T47D (cell line): ENCODE results near the gene DDX39B.
"Not testable (repeated sequence)": the region's sequence is repeated elsewhere in the genome, so short reads cannot be mapped to it uniquely, and the experiment has no call there.

Experiments
- DNase-seq, 2 experiments: peaks; one replicate each; pipeline versions ENCODE4 v3.0.0 to v3.0.0-alpha.2; 2011 to 2012; ENCODE audit warnings: low read depth in 1 of 2, low spot score in 1 of 2
- JUND ChIP-seq: IDR thresholded peaks from 2 replicates; pipeline ENCODE4 v1.6.1; 2012; ENCODE audit warnings: low read depth
- in situ Hi-C: cut with HindIII; loops from 2 replicates; pipeline ENCODE4 v1.10.0; 2016; ENCODE audit warnings: low sequenced_read_pairs, low pct_unique_long_range_greater_than_20kb

Gene DDX39B

GRCh38 chr6:31521835-31522234, 20.0 kb downstream of the DDX39B start:
- DNase-seq: no peak
- TF ChIP-seq JUND: no peak

GRCh38 chr6:31513456-31514165, 28.2 kb downstream of the DDX39B start:
- DNase-seq: no peak
- TF ChIP-seq JUND: no peak
- in situ Hi-C loops: no loop called here

More at GRCh38 chr6:31521835-31522234, 20.0 kb downstream of the DDX39B start:
- in situ Hi-C loops: no loop called here

- DNase-seq: peak in 1 of 2 experiments; percentile 99
- in situ Hi-C loops: no loop called here
- peak; percentile 86 for TF ChIP-seq JUND
These were observed 31.8 kb downstream of the DDX39B start for GRCh38 chr6:31510007-31510406.

- DNase-seq: peak in 1 of 2 experiments; percentile 47
- in situ Hi-C loops: not testable (repeated sequence)
These were observed 32.8 kb downstream of the DDX39B start for GRCh38 chr6:31509036-31509435.

- in situ Hi-C loops: no loop called here
These were observed 39.2 kb downstream of the DDX39B start for GRCh38 chr6:31502586-31502985.

GRCh38 chr6:31499648-31500047, 42.2 kb downstream of the DDX39B start:
- DNase-seq: peak in 1 of 2 experiments; percentile 74
- in situ Hi-C loops: not testable (repeated sequence)

More at GRCh38 chr6:31502586-31502985, 39.2 kb downstream of the DDX39B start:
- DNase-seq: no peak
- TF ChIP-seq JUND: no peak

GRCh38 chr6:31498748-31499147, 43.1 kb downstream of the DDX39B start:
- peak; percentile 14 to 42 for DNase-seq
- in situ Hi-C loops: no loop called here
- no peak for TF ChIP-seq JUND

- in situ Hi-C loops: no loop called here
- TF ChIP-seq JUND: no peak
- DNase-seq: peak; percentile 86 to 96
These were observed 44.0 kb downstream of the DDX39B start, which contains the start of gene MICB for GRCh38 chr6:31497531-31498476. Gene MICB (plus strand): TSS chr6:31498145. CDS start chr6:31498194, 49 bp downstream.

- DNase-seq, in situ Hi-C loops: not testable (repeated sequence)
These were observed 45.0 kb downstream of the DDX39B start for GRCh38 chr6:31496826-31497225.

GRCh38 chr6:31495580-31495979, 46.2 kb downstream of the DDX39B start:
- in situ Hi-C loops: no loop called here
- no peak for TF ChIP-seq JUND
- no peak for DNase-seq

- TF ChIP-seq JUND: no peak
- peak; percentile 50 to 88 for DNase-seq
- in situ Hi-C loops: no loop called here
These were observed 47.7 kb downstream of the DDX39B start for GRCh38 chr6:31493875-31494694.

- DNase-seq, in situ Hi-C loops: not testable (repeated sequence)
These were observed 48.3 kb downstream of the DDX39B start for GRCh38 chr6:31493550-31493874.
